Pulmonary artery endothelial cell (primary cell): ENCODE data around the gene LIMS1. TPM values are rescaled to one million over a fixed set of nuclear protein-coding genes. Genes with fewer than 3 reads are reported as not detected.
"Not testable (repeated sequence)": the region's sequence is repeated elsewhere in the genome, so short reads cannot be mapped to it uniquely, and the experiment has no call there.

Experiments
- DNase-seq: peaks from one replicate; pipeline ENCODE4 v3.0.0-alpha.2; 2011; ENCODE audit warnings: low read depth, low spot score
- total RNA-seq: library from RNA; depleted of rRNA; stranded (reverse); fragments of >200 nt; gene quantifications from 2 replicates; pipeline ENCODE4 v1.2.3, GENCODE V29; 2014

The LIMS1 gene
- total RNA-seq, 1 donor from 2014 or later, result 145 TPM

GRCh38 chr2:108548208-108549003, 14.1 kb downstream of the LIMS1 start:
- no peak for DNase-seq

DNA sequence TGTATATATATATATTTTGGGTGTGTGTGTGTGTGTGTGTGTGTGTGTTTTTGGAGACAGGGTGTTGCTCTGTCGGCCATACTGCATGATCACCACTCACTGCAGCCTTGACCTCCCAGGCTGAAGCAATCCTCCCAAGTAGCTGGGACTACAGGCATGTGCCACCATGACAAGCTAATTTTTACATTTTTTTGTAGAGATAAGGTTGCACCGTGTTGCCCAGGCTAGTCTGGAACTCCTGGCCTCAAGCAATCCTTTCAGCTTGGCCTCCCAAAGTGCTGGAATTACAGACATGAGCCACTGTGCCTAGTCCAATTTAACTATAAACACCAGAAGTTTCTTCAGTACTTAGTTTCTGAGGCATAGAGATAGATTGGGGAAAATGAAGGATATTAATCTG, 18.3 kb downstream of the LIMS1 start:
- no peak for DNase-seq

DNA sequence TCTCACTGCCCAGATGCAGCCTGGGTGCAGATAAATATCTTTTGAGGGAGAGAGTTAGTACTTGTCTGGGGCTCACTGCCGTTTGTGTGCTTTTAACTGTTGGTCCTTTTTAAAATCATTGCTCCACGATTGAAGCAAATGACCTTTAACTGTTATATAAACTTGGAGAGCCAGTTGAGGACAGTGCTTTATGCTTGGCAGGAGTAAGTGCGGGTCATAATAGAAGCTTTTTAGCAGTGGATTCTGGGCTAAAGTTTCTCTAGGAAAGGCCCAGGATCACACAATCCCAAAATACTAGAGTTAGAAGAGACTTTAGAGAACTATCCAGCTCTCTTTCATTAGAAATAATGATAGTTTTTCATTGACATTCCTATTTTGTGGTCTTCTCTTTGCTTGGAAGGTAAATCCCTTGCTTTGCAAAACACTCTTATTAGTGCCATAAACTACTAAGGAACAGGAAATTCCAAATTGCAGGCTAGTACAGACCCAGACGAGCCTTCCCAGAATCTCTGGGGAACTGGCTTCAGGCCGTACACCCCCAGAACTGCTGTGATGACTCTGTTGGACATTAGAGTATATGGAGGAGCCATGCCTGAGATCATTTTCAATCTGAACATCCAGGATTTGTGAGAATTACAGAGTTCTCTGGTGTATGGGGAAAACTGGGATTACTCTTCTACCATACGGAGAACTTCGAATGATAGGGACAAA, 19.1 kb downstream of the LIMS1 start:
- DNase-seq, result no peak

DNA sequence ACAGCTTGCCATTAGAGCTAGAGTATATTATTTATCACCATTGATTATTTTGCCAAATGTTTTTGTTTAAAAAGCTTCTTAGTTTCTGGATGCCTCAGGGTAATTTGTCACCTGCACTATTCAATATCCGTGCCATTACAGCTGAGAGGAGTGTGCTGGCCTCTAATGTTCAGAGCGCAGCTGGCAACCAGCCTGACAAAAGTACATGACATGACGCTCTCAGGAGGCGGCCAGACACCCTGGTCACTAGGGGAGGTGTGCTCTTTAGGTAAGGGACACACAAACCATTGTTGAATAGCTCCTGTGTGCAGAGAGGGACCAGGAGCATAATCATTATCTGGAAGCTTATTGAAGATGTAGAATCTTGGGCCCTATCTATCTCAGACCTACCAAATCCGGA, 20.3 kb downstream of the LIMS1 start:
- no peak for DNase-seq

- DNase-seq, result no peak
Observed at GRCh38 chr2:108555572-108555971, 21.3 kb downstream of the LIMS1 start.

DNA sequence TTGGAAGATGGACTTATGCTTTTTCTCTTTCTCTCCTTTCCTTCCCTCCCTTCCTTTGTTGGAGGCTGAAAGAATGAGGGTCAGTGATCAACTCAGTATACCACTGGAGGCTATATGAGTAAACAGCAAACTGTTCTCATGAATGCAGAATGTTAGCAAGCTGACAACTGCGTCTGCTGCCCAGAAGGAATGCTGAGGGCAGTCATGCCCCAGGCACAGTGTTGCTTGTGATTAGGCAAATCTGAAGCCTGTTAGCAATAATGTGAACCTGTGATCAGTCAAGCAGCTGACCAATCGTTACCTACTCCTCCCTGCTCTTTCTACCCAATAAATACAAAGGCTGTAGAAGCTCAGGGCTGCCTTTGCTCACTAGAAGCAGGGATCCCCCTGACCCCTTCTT, 22.3 kb downstream of the LIMS1 start:
- DNase-seq, result not testable (repeated sequence)

DNA sequence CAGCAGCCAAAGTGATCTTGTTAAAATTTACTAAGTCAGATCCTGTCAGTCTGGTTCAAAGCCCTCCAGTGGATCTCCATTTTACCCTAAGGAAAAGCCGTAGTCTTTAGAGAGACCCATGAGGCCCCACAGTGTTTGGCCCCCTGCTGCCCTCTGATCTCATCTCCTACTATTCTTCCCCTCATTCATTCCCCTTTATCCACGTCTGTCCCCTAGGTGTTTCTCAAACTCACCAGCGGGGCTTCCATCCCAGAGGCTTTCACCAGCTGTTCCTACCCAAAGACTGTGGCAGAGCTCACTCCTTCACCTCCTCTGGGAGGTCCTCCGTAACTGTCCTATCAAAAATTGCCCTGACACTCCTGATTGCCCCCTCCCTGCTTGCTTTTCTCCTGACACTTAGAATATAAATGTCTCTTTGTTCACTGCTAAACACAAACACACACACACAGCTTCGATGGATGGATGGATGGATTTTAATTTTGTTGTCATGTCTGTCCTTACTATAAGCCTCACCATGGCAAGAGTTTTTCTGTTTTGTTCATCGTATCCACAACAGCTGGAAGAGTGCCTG, 26.1 kb downstream of the LIMS1 start:
- DNase-seq, result no peak

DNA sequence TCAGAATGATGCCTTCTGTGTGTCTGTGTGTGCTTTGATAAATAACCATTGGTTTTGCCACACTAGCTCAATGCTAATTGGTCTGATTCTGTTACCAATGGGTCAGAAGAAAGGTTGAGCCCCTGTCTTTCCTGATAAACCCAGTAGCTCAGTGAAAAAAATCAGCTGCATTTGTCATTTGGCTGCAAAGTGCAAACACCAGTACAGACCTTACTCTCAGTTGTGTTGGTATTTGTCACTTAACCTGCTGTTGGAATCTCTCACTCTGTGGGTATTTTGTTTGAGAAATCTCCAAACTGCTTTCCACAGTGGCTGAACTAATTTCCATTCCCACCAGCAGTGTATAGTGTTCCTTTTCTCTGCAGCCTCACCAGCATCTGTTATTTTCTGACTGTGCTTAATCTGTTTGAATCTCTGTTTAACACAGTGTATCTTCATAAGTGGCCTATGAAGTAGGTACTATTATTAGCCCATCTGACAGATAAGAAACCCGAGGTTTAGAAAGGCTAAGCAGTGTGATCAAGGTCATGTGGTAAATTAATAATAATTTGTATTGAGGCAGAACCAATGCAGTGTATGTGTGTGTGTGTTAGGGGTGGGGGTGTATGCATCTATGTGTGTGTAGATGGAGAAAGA, 26.7 kb downstream of the LIMS1 start:
- DNase-seq, result no peak

DNA sequence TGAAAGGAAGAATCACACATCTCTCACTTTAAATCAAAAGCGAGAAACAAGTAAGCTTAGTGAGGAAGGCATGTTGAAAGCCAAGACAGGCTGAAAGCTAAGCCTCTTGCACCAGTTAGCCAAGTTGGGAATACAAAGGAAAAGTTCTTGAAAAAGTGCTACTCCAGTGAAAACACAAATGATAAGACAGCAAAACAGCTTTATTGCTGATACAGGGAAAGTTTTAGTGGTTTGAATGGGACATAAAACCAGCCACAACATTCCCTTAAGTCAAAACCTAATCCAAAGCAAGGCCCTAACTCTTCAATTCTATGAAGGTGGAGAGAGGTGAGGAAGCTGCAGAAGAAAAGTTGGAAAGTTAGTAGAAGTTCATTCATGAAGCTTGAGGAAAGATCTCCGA, 28.0 kb downstream of the LIMS1 start:
- DNase-seq, result no peak

DNA sequence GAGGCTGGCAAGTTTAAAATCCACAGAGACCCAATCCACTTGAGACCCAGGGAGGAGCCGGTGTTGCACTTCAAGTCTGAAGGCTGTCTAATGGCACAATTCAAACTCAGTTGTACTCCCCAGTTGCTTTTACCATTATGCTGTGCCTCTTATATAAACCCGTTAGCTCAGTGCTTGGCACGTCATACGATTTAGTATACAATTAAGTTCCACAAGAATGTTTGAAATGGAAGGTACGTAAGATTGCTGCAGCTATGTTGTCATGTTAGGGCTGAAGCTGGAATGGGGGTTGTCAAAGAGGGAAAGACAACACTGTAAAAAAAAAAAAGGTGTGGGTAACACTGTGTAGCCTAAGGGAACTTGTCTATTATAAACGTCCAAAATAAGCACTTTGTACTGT, 30.2 kb downstream of the LIMS1 start:
- DNase-seq, result no peak

DNA sequence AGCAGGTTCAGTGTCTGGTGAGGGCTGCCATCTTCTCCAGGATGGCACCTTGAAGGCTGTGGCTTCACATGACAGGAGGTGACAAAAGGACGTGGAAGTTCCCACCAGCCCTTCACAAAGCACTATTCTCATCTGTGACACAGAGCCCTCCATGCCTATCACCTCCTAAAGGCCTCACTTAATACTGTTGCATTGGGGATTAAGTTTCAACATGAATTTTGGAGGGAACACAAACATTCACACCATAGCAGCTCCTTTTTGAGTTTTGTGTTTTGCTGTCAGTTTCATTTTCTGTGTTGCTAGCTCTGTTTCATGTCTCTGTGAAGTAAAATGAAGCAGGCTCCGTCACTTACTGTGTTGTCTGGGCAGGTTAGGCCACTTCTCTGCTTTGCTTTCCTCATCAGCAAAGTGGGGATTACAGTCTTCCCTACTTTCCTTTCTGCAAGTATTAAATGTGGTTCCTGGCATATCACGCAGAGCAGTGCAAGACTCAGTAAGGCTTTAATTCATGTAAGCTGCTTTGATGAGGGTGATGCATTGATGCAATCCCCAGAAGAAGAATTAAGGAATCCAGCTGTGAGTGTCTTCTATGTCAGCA, 31.6 kb downstream of the LIMS1 start:
- no peak for DNase-seq

GRCh38 chr2:108570416-108570815, 36.1 kb downstream of the LIMS1 start:
- no peak for DNase-seq

GRCh38 chr2:108571286-108571685, 37.0 kb downstream of the LIMS1 start:
- no peak for DNase-seq

DNA sequence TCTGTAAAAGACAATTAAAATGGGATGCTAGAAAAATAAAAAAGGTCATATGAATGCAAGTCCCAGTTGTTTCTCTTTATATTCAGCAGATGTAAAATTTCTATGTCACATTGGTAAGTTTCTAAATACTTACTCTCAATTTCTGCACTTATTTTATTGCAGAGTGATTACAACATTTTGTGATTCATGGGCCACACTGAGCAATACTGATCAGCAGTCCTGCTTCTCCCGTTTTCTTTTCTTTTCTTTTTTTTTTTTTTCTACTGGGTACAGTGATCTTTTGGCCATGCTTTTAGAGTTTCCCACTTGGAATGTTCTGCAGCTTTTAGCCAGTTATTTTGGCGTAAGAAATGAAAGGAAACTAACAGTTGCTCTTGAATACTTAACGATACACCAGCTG, 38.8 kb downstream of the LIMS1 start:
- no peak for DNase-seq

- no peak for DNase-seq
Observed at GRCh38 chr2:108574332-108574731, 40.1 kb downstream of the LIMS1 start.

GRCh38 chr2:108575132-108575966, 41.1 kb downstream of the LIMS1 start:
- DNase-seq, result no peak

- no peak for DNase-seq
Observed at GRCh38 chr2:108577099-108577498, 42.8 kb downstream of the LIMS1 start.

DNA sequence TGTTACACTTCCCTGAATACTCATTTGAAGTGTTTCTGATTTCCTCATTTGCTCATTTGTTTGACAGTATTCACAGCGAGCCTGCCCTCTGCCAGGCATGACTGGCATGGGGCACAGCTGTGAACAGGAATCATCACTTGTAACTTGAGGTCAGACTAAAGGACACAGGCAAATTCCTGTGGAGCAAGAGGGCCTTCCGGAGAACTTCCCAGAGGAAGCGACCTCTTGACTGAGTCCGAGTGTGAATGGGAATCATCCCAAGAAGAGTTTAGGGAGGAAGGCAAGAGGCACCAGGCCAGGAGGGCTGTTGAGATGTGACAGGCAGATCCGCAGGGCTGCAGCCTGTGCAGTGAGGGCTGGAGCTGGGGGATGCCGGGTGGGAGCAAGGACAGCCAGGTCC, 45.4 kb downstream of the LIMS1 start:
- peak; percentile 63 for DNase-seq

GRCh38 chr2:108580050-108580449, 45.8 kb downstream of the LIMS1 start:
- no peak for DNase-seq

DNA sequence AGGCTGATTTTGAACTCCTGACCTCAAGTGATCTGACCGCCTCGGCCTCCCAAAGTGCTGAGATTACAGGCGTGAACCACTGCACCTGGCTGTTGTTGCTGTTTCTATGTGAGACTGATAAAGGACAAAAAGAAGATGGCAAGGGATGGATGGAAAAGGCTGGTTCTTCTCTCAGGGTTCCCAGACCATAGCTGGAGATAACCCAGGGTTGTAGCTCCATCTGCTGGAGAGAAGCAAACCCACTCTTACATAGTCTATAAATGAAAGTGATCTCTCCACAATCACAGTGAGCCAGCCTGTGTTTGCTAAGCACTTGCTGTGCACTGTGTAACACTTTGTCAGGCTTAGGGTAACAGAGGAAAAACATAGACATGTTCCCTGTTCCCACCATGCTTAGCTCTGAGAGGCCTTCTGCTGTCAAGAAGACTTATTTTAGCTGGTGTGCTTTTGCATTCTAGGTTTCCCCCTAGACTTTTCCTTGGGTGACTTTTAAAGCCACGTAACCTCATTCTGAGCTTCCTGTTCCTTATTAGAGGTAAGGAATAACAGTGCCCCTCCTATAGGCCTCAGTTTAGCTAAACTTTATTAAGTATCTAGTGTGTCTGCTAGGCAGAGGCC, 49.7 kb downstream of the LIMS1 start:
- DNase-seq, result peak; percentile 63
